ENCODE measurements around the gene APIP.

Gene APIP

GRCh38 chr11:34865261-34865660 lies 50.9 kb downstream of the APIP start:
- Histone ChIP-seq H3K14ac (ENCODE audit: low read length) (no peak overlapping the region), H3K79me1 (ENCODE audit: low read length) (no peaks in the 10 kb centered on the region), H3K79me2 (ENCODE audit: control insufficient read depth, insufficient read depth, low read length, poor library complexity) (no peaks in the 10 kb centered on the region), H3K4me3 (ENCODE audit: low read depth, low read length) (no peak overlapping the region), H4K91ac (ENCODE audit: low read depth, low read length) (no peak overlapping the region), H3K9me3 (ENCODE audit: insufficient read depth, low read depth, low read length) (no peaks in the 10 kb centered on the region), H4K12ac (ENCODE audit: low read depth, low read length) (no peak overlapping the region), H3K27ac (ENCODE audit: low read depth, low read length) (no peak overlapping the region), H4K8ac (ENCODE audit: low read depth, low read length) (no peak overlapping the region), H3K23ac (ENCODE audit: low read length) (no peak overlapping the region), H3K4me1 (ENCODE audit: control insufficient read depth in 1 of 2, insufficient read depth in 2 of 2, low read length in 2 of 2) (no peaks in the 10 kb centered on the region), H2BK5ac (ENCODE audit: low read depth, low read length, poor library complexity) (no peak overlapping the region), H2BK120ac (ENCODE audit: insufficient read depth, low read length, poor library complexity) (no peak overlapping the region), H3K27me3 (ENCODE audit: insufficient read depth, low read length) (no peaks in the 10 kb centered on the region), H3K4ac (ENCODE audit: low read depth, low read length) (no peak overlapping the region), H3K18ac (ENCODE audit: low read length) (no peak overlapping the region), H2AFZ (ENCODE audit: insufficient read depth, low read length, poor library complexity) (no peak overlapping the region), H2AK5ac (ENCODE audit: low read length) (no peak overlapping the region), H3K36me3 (ENCODE audit: control insufficient read depth in 1 of 2, insufficient read depth in 2 of 2, low read length in 2 of 2) (no peaks in the 10 kb centered on the region), H3K4me2 (ENCODE audit: low read length) (no peak overlapping the region), H2BK12ac (ENCODE audit: low read length) (no peak overlapping the region), H3K9ac (ENCODE audit: low read length) (no peak overlapping the region)
- no CpG with 5 or more reads among the region's 3 CpGs for WGBS (ENCODE audit: extremely low coverage, insufficient coverage, insufficient read length)
- DNase-seq: peak; percentile 48 to 56

- no peaks in the 10 kb centered on the region for H3K27me3 ChIP-seq (ENCODE audit: insufficient read depth, low read length)
- H4K12ac ChIP-seq (ENCODE audit: low read depth, low read length): no peak overlapping the region
- H3K9me3 ChIP-seq (ENCODE audit: insufficient read depth, low read depth, low read length): no peaks in the 10 kb centered on the region
- WGBS (ENCODE audit: extremely low coverage, insufficient coverage, insufficient read length): no CpG with 5 or more reads among the region's 2 CpGs
- H3K18ac ChIP-seq (ENCODE audit: low read length): no peak overlapping the region
- H3K36me3 ChIP-seq (ENCODE audit: control insufficient read depth in 1 of 2, insufficient read depth in 2 of 2, low read length in 2 of 2): no peaks in the 10 kb centered on the region
- no peak overlapping the region for H3K4me2 ChIP-seq (ENCODE audit: low read length)
- H2AFZ ChIP-seq (ENCODE audit: insufficient read depth, low read length, poor library complexity): no peak overlapping the region
- H2BK5ac ChIP-seq (ENCODE audit: low read depth, low read length, poor library complexity): no peak overlapping the region
- H3K79me1 ChIP-seq (ENCODE audit: low read length): no peaks in the 10 kb centered on the region
- no peak overlapping the region for H3K14ac ChIP-seq (ENCODE audit: low read length)
- H3K9ac ChIP-seq (ENCODE audit: low read length): no peak overlapping the region
- DNase-seq: no peak
- H3K4me3 ChIP-seq (ENCODE audit: low read depth, low read length): no peak overlapping the region
- no peak overlapping the region for H2BK120ac ChIP-seq (ENCODE audit: insufficient read depth, low read length, poor library complexity)
- H3K4ac ChIP-seq (ENCODE audit: low read depth, low read length): no peak overlapping the region
- H2BK12ac ChIP-seq (ENCODE audit: low read length): no peak overlapping the region
- H3K79me2 ChIP-seq (ENCODE audit: control insufficient read depth, insufficient read depth, low read length, poor library complexity): no peaks in the 10 kb centered on the region
- H2AK5ac ChIP-seq (ENCODE audit: low read length): no peak overlapping the region
- no peaks in the 10 kb centered on the region for H3K4me1 ChIP-seq (ENCODE audit: control insufficient read depth in 1 of 2, insufficient read depth in 2 of 2, low read length in 2 of 2)
- no peak overlapping the region for H4K8ac ChIP-seq (ENCODE audit: low read depth, low read length)
- H4K91ac ChIP-seq (ENCODE audit: low read depth, low read length): no peak overlapping the region
- no peak overlapping the region for H3K27ac ChIP-seq (ENCODE audit: low read depth, low read length)
- no peak overlapping the region for H3K23ac ChIP-seq (ENCODE audit: low read length)
Observed at GRCh38 chr11:34864424-34864823, 51.8 kb downstream of the APIP start.

- Histone ChIP-seq H3K4me3 (ENCODE audit: low read depth, low read length) (no peak overlapping the region), H3K23ac (ENCODE audit: low read length) (no peak overlapping the region), H3K4ac (ENCODE audit: low read depth, low read length) (no peak overlapping the region), H3K9me3 (ENCODE audit: insufficient read depth, low read depth, low read length) (no peaks in the 10 kb centered on the region), H3K27me3 (ENCODE audit: insufficient read depth, low read length) (no peaks in the 10 kb centered on the region), H3K36me3 (ENCODE audit: control insufficient read depth in 1 of 2, insufficient read depth in 2 of 2, low read length in 2 of 2) (peaks cover 0 to 2% of the 10 kb centered on the region in 2 experiments), H2AK5ac (ENCODE audit: low read length) (no peak overlapping the region), H3K79me1 (ENCODE audit: low read length) (no peaks in the 10 kb centered on the region), H4K8ac (ENCODE audit: low read depth, low read length) (no peak overlapping the region), H2BK120ac (ENCODE audit: insufficient read depth, low read length, poor library complexity) (no peak overlapping the region), H2BK5ac (ENCODE audit: low read depth, low read length, poor library complexity) (no peak overlapping the region), H4K12ac (ENCODE audit: low read depth, low read length) (no peak overlapping the region), H2BK12ac (ENCODE audit: low read length) (no peak overlapping the region), H4K91ac (ENCODE audit: low read depth, low read length) (no peak overlapping the region), H3K79me2 (ENCODE audit: control insufficient read depth, insufficient read depth, low read length, poor library complexity) (no peaks in the 10 kb centered on the region), H3K4me2 (ENCODE audit: low read length) (no peak overlapping the region), H3K14ac (ENCODE audit: low read length) (no peak overlapping the region), H2AFZ (ENCODE audit: insufficient read depth, low read length, poor library complexity) (no peak overlapping the region), H3K27ac (ENCODE audit: low read depth, low read length) (no peak overlapping the region), H3K18ac (ENCODE audit: low read length) (no peak overlapping the region), H3K9ac (ENCODE audit: low read length) (no peak overlapping the region), H3K4me1 (ENCODE audit: control insufficient read depth in 1 of 2, insufficient read depth in 2 of 2, low read length in 2 of 2) (no peaks in the 10 kb centered on the region)
- WGBS (ENCODE audit: extremely low coverage, insufficient coverage, insufficient read length): no CpG with 5 or more reads among the region's 2 CpGs
- no peak for DNase-seq
Observed at GRCh38 chr11:34863048-34863447, 53.1 kb downstream of the APIP start.

- no peak overlapping the region for H4K12ac ChIP-seq (ENCODE audit: low read depth, low read length)
- WGBS (ENCODE audit: extremely low coverage, insufficient coverage, insufficient read length): no CpG with 5 or more reads among the region's 4 CpGs
Observed at GRCh38 chr11:34860518-34860917, 55.7 kb downstream of the APIP start.

More at GRCh38 chr11:34860518-34860917, 55.7 kb downstream of the APIP start:
- Histone ChIP-seq H3K9me3 (ENCODE audit: insufficient read depth, low read depth, low read length) (no peaks in the 10 kb centered on the region), H3K27me3 (ENCODE audit: insufficient read depth, low read length) (no peaks in the 10 kb centered on the region), H3K18ac (ENCODE audit: low read length) (no peak overlapping the region), H3K14ac (ENCODE audit: low read length) (no peak overlapping the region), H2BK5ac (ENCODE audit: low read depth, low read length, poor library complexity) (no peak overlapping the region), H4K91ac (ENCODE audit: low read depth, low read length) (no peak overlapping the region), H2AK5ac (ENCODE audit: low read length) (no peak overlapping the region), H3K36me3 (ENCODE audit: control insufficient read depth in 1 of 2, insufficient read depth in 2 of 2, low read length in 2 of 2) (peaks cover 0 to 2% of the 10 kb centered on the region in 2 experiments), H3K79me2 (ENCODE audit: control insufficient read depth, insufficient read depth, low read length, poor library complexity) (no peaks in the 10 kb centered on the region), H3K9ac (ENCODE audit: low read length) (no peak overlapping the region), H2AFZ (ENCODE audit: insufficient read depth, low read length, poor library complexity) (no peak overlapping the region), H3K23ac (ENCODE audit: low read length) (peak overlapping the region; percentile 66), H3K4me2 (ENCODE audit: low read length) (no peak overlapping the region), H3K4me1 (ENCODE audit: control insufficient read depth in 1 of 2, insufficient read depth in 2 of 2, low read length in 2 of 2) (no peaks in the 10 kb centered on the region), H2BK120ac (ENCODE audit: insufficient read depth, low read length, poor library complexity) (no peak overlapping the region), H2BK12ac (ENCODE audit: low read length) (no peak overlapping the region), H3K79me1 (ENCODE audit: low read length) (no peaks in the 10 kb centered on the region), H3K27ac (ENCODE audit: low read depth, low read length) (no peak overlapping the region), H3K4ac (ENCODE audit: low read depth, low read length) (no peak overlapping the region), H4K8ac (ENCODE audit: low read depth, low read length) (no peak overlapping the region), H3K4me3 (ENCODE audit: low read depth, low read length) (no peak overlapping the region)
- DNase-seq: no peak
